GM12878 (cell line): ENCODE measurements around the gene PEX1.

Source experiments
- CTCF ChIP-seq, 3 experiments: IDR thresholded peaks in 2 of 3; conservative IDR thresholded peaks in 1 of 3; 2 replicates each; pipeline ENCODE4 v1.5.1; 2011; ENCODE audit warnings: low read depth in 3 of 3, low read length in 3 of 3, mild to moderate bottlenecking in 3 of 3, control low read depth in 2 of 3, moderate library complexity in 2 of 3, inconsistent platforms in 1 of 3, mixed read lengths in 1 of 3; ENCODE audit not compliant: control insufficient read depth in 2 of 3, insufficient read depth in 1 of 3; ENCODE audit errors: extremely low read depth in 1 of 3
- NFYA ChIP-seq: IDR thresholded peaks from 2 replicates; pipeline ENCODE4 v1.6.1; 2011; ENCODE audit warnings: low read depth, mild to moderate bottlenecking, low read length, improper control_type of control experiment, borderline replicate concordance
- PAX8 ChIP-seq: fragments of 450-650 bp; IDR thresholded peaks from 2 replicates; pipeline ENCODE4 v1.6.1; 2017; ENCODE audit warnings: mild to moderate bottlenecking, moderate library complexity
- YY1 ChIP-seq: IDR thresholded peaks from 2 replicates; pipeline ENCODE4 v1.6.1; 2011; ENCODE audit warnings: low read depth, mild to moderate bottlenecking, low read length

GRCh38 chr7:92462560-92462959 is 65.8 kb downstream of the PEX1 start:
- TF ChIP-seq NFYA (no peak), CTCF (IDR thresholded peaks at IDR 0.05 in 2 of 3, conservative IDR thresholded peaks at IDR 0.05 in 1 of 3; ENCODE audit: control insufficient read depth in 2 of 3, extremely low read depth in 1 of 3, insufficient read depth in 1 of 3, low read depth in 3 of 3, low read length in 3 of 3) (no peak), PAX8 (no peak), YY1 (no peak)
